K562 (cell line): ENCODE results near the gene PPP4R1. TPM values are rescaled to one million over a fixed set of nuclear protein-coding genes. Genes with fewer than 3 reads are reported as not detected.

ENCODE experiments used
- ATAC-seq: fragments of 200-7000 bp; cut with Tn5 transposase; 3 replicates; pipeline ENCODE4 v1.9.1; 2020; ENCODE audit warnings: moderate library complexity
- BruUV-seq: library from RNA; stranded (reverse); fragments of 400-500 nt; replicated peaks from 2 replicates; lab custom pipeline; 2021; lab: Mats Ljungman, UMichigan
- CTCF ChIA-PET: fragments of 300-600 bp; formaldehyde crosslinking; extraction: SDS; loops from one replicate; lab custom pipeline; 2021; ENCODE audit warnings: low intra/inter-chr PET ratio; lab: Yijun Ruan, JAX
- POLR2A ChIA-PET: fragments of 300-600, 350-650 bp; sonication (Branson Sonifier 250); formaldehyde crosslinking; extraction: SDS; loops from one replicate; lab custom pipeline; 2021; ENCODE audit warnings: antibody characterized with exemption, inconsistent platforms; lab: Yijun Ruan, JAX
- DNase-seq, 4 experiments: peaks; one replicate each; pipeline versions ENCODE4 v3.0.0 to v3.0.0-alpha.2; 2011 to 2018; ENCODE audit warnings: low spot score in 3 of 4, mixed read lengths in 3 of 4; ENCODE audit errors: extremely low read depth in 1 of 4
- FAIRE-seq: peaks from 2 replicates; lab custom pipeline; 2011; peaks lifted over from hg19 to GRCh38; lab: Jason Lieb, UNC
- H2AFZ ChIP-seq: 2 replicates; pipeline ENCODE4 v1.6.0; 2011; ENCODE audit warnings: low read depth, low read length, control low read depth, inconsistent platforms
- H3K27ac ChIP-seq: fragments of 200-600 bp; 3 replicates; pipeline ENCODE4 v1.8.0; 2011; ENCODE audit warnings: low read depth, mild to moderate bottlenecking, control low read depth, inconsistent platforms, low read length, moderate library complexity, mixed read lengths; ENCODE audit errors: extremely low read depth
- H3K27me3 ChIP-seq, 2 experiments: fragments of 300-600 bp in 1 of 2; 2 replicates in 1 of 2; 3 replicates in 1 of 2; pipeline versions ENCODE4 v1.6.0 to v1.8.0; 2011; ENCODE audit warnings: inconsistent platforms in 2 of 2, low read length in 2 of 2, mild to moderate bottlenecking in 1 of 2, mixed read lengths in 1 of 2, moderate library complexity in 1 of 2; ENCODE audit not compliant: control insufficient read depth in 2 of 2, insufficient read depth in 2 of 2
- H3K36me3 ChIP-seq: fragments of 300-600 bp; 3 replicates; pipeline ENCODE4 v1.8.0; 2011; ENCODE audit warnings: mild to moderate bottlenecking, low read length, inconsistent platforms; ENCODE audit not compliant: control insufficient read depth, insufficient read depth
- H3K4me1 ChIP-seq, 2 experiments: fragments of 200-600 bp in 1 of 2; replicated peaks in 1 of 2; 2 replicates in 1 of 2; 3 replicates in 1 of 2; pipeline versions ENCODE4 v1.5.1 to v1.8.0; 2011; ENCODE audit warnings: inconsistent platforms in 2 of 2, low read length in 2 of 2, mild to moderate bottlenecking in 1 of 2, mixed read lengths in 1 of 2, moderate library complexity in 1 of 2; ENCODE audit not compliant: control insufficient read depth in 2 of 2, insufficient read depth in 2 of 2
- H3K4me2 ChIP-seq: 2 replicates; pipeline ENCODE4 v1.6.1; 2011; ENCODE audit warnings: low read length, control low read depth, inconsistent platforms, mixed read lengths; ENCODE audit not compliant: insufficient read depth
- H3K4me3 ChIP-seq: fragments of 200-600 bp; sonication (generic), shearing (Covaris generic); 2 replicates; pipeline ENCODE4 v1.5.1; 2016; ENCODE audit warnings: control low read depth, inconsistent platforms
- H3K79me2 ChIP-seq: fragments of 200-600 bp; 3 replicates; pipeline ENCODE4 v1.8.0; 2011; ENCODE audit warnings: low read length, inconsistent platforms; ENCODE audit not compliant: control insufficient read depth, insufficient read depth
- H3K9ac ChIP-seq, 2 experiments: 2 replicates each; pipeline versions ENCODE4 v1.6.0 to v1.6.1; 2011; ENCODE audit warnings: low read depth in 2 of 2, low read length in 2 of 2, control low read depth in 1 of 2, inconsistent platforms in 1 of 2, mild to moderate bottlenecking in 1 of 2, mixed read lengths in 1 of 2; ENCODE audit not compliant: insufficient read depth in 1 of 2
- H3K9me1 ChIP-seq: one replicate; pipeline ENCODE4 v1.6.0; 2011; ENCODE audit warnings: inconsistent platforms, mild to moderate bottlenecking, low read length, moderate library complexity; ENCODE audit not compliant: control insufficient read depth, insufficient read depth
- H3K9me3 ChIP-seq: replicated peaks from 2 replicates; pipeline ENCODE4 v1.5.1; 2011; ENCODE audit warnings: low read depth, low read length, inconsistent platforms; ENCODE audit not compliant: control insufficient read depth, insufficient read depth
- H4K20me1 ChIP-seq: replicated peaks from 2 replicates; pipeline ENCODE4 v1.6.1; 2011; ENCODE audit warnings: low read length, inconsistent platforms, mixed read lengths; ENCODE audit not compliant: control insufficient read depth, insufficient read depth
- COPS2 ChIP-seq: fragments of 450-650 bp; conservative IDR thresholded peaks from 2 replicates; pipeline ENCODE4 v1.6.1; 2016; ENCODE audit warnings: mild to moderate bottlenecking, moderate library complexity
- CTBP1 ChIP-seq: fragments of 450-650 bp; IDR thresholded peaks from 2 replicates; pipeline ENCODE4 v1.6.1; 2016; ENCODE audit warnings: borderline replicate concordance
- FOXJ3 ChIP-seq: sonication (generic); formaldehyde crosslinking; IDR thresholded peaks from 2 replicates; pipeline ENCODE4 v1.4.0; 2020; ENCODE audit warnings: mild to moderate bottlenecking, missing genetic modification reagents
- IFI16 ChIP-seq: fragments of 250-450 bp; sonication (Bioruptor Pico); IDR thresholded peaks from 2 replicates; pipeline ENCODE4 v2.1.2; 2022; ENCODE audit warnings: mild to moderate bottlenecking, inconsistent platforms
- NEUROD1 ChIP-seq: fragments of 150-350 bp; IDR thresholded peaks from 2 replicates; pipeline ENCODE4 v1.6.1; 2014; ENCODE audit warnings: borderline replicate concordance, low read length, low read depth; ENCODE audit not compliant: partially characterized antibody
- SRSF1 ChIP-seq: fragments of 200-400 bp; formaldehyde crosslinking; IDR thresholded peaks from 2 replicates; pipeline ENCODE4 v1.6.1; 2017; ENCODE audit warnings: mild to moderate bottlenecking, low read depth, low read length, moderate library complexity
- SRSF7 ChIP-seq: fragments of 200-400 bp; formaldehyde crosslinking; optimal IDR thresholded peaks from 2 replicates; pipeline ENCODE3; 2017; ENCODE audit warnings: mild to moderate bottlenecking, low read depth, low read length
- ZNF785 ChIP-seq: fragments of 250-450 bp; sonication (Bioruptor Pico); IDR thresholded peaks from 2 replicates; pipeline ENCODE4 v1.4.0; 2020; ENCODE audit warnings: mild to moderate bottlenecking
- WGBS: fragments of 100-300 bp; shearing (Covaris generic); methylation state at CpG from one replicate; pipeline ENCODE4 v1.1.6; 2016; ENCODE audit warnings: low coverage, mixed read lengths; ENCODE audit not compliant: insufficient coverage; ENCODE audit errors: missing lambda C conversion rate; 5-methylcytosine and 5-hydroxymethylcytosine counted together
- in situ Hi-C: fragments of 300-500 bp; cut with MboI; formaldehyde crosslinking; loops from 4 replicates; pipeline ENCODE4 v1.15.0; 2018; ENCODE audit warnings: inconsistent platforms, mixed read lengths
- intact Hi-C: fragments of 100-400 bp; cut with micrococcal nuclease; formaldehyde crosslinking; loops from 2 replicates; pipeline ENCODE4 v1.14.2; 2022
- polyA plus RNA-seq, 8 experiments: library from polyadenylated mRNA; depleted of rRNA in 4 of 8; stranded (reverse) in 5 of 8; unstranded in 3 of 8; fragments of >200 nt; fragmentation: Nextera tagmentation in 2 of 8; fragmentation: Illumina TruSeq in 1 of 8; extraction: Ambion mirVana in 2 of 8; extraction: Trizol in 1 of 8; gene quantifications; 2 replicates each; pipeline versions ENCODE4 v1.2.1 to v1.2.3, GENCODE V29; 2011 to 2014; ENCODE audit warnings: inconsistent platforms in 1 of 8, missing spikeins in 1 of 8
- total RNA-seq, 7 experiments: library from RNA; depleted of rRNA in 6 of 7; stranded (reverse); fragments of >200 nt in 6 of 7; fragmentation: Illumina TruSeq in 2 of 7; extraction: Trizol in 2 of 7; gene quantifications; 2 replicates each; pipeline versions ENCODE4 v1.2.1 to v1.2.3, GENCODE V29; 2011 to 2021; ENCODE audit warnings: low replicate concordance in 1 of 7
- TF ChIP-seq, protein P1 (sequence below): fragments of 450-650 bp; IDR thresholded peaks from 2 replicates; pipeline ENCODE4 v1.6.1; 2016; ENCODE audit warnings: antibody characterized with exemption
- TF ChIP-seq, protein P2 (sequence below): sonication (generic); formaldehyde crosslinking; IDR thresholded peaks from 2 replicates; pipeline ENCODE4 v1.8.0; 2022; ENCODE audit warnings: mild to moderate bottlenecking, missing genetic modification reagents
- TF ChIP-seq, protein P3 (sequence below): fragments of 250-450 bp; sonication (Bioruptor Pico); IDR thresholded peaks from 2 replicates; pipeline ENCODE4 v1.5.0; 2020; ENCODE audit warnings: mild to moderate bottlenecking, borderline replicate concordance

PPP4R1 gene
- total and polyA plus RNA-seq, 9 of the 15 experiments (the other 6 are each of a cell fraction or from before 2014, with no cell fraction given) = 23.5 to 136 (median 84.5) TPM

DNA sequence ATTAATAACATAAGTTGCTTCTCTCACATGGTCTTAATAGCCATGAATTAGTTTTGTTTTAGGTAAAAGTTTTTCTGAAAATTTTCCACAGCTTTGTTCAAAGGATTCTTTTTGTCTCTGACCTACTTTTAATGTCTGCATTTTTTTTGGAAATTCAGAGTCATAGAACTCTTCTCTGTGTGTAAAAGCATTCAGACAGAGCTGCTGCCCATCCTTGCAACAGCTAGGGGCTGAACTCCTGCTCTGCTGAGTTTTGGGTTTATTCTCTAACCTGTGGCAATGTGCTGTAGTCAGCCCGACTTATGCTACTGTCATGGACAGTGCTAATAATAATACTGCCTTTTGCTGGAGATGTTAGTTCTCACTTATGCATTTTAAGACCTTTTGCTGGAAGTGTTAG lies 95.0 kb downstream of the PPP4R1 start:
- ATAC-seq (no peak), FAIRE-seq (no peak), DNase-seq (no peak)
- Histone ChIP-seq H3K27me3 (no peaks in the 10 kb centered on the region), H3K9me1 (no peaks in the 10 kb centered on the region), H2AFZ (no peak overlapping the region), H3K4me1 (no peaks in the 10 kb centered on the region), H3K9me3 (no peaks in the 10 kb centered on the region), H3K9ac (no peak overlapping the region), H3K79me2 (peaks cover 20% of the 10 kb centered on the region; the same call in 2 of the 3 replicates), H3K27ac (no peak overlapping the region), H3K4me2 (no peak overlapping the region), H4K20me1 (no peaks in the 10 kb centered on the region), H3K4me3 (no peak overlapping the region), H3K36me3 (peaks cover 67% of the 10 kb centered on the region)
- ChIA-PET CTCF (no interaction called here), POLR2A (interaction anchor here (1.4 kb wide), 1 partner anchor 10 kb away, joined by 3 read pairs; no protein-coding TSS in a partner anchor)
- no TSS peak for BruUV-seq
- TF ChIP-seq ZNF785 (CRISPR knock-in tag) = no peak
- no peak for TF ChIP-seq SRSF1
- TF ChIP-seq, protein P1, sequence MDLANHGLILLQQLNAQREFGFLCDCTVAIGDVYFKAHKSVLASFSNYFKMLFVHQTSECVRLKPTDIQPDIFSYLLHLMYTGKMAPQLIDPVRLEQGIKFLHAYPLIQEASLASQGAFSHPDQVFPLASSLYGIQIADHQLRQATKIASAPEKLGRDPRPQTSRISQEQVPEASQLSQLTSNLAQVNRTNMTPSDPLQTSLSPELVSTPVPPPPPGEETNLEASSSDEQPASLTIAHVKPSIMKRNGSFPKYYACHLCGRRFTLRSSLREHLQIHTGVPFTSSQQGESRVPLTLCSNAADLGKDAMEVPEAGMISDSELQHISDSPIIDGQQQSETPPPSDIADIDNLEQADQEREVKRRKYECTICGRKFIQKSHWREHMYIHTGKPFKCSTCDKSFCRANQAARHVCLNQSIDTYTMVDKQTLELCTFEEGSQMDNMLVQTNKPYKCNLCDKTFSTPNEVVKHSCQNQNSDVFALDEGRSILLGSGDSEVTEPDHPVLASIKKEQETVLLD = no peak
- TF ChIP-seq COPS2 = no peak
- TF ChIP-seq, protein P2, sequence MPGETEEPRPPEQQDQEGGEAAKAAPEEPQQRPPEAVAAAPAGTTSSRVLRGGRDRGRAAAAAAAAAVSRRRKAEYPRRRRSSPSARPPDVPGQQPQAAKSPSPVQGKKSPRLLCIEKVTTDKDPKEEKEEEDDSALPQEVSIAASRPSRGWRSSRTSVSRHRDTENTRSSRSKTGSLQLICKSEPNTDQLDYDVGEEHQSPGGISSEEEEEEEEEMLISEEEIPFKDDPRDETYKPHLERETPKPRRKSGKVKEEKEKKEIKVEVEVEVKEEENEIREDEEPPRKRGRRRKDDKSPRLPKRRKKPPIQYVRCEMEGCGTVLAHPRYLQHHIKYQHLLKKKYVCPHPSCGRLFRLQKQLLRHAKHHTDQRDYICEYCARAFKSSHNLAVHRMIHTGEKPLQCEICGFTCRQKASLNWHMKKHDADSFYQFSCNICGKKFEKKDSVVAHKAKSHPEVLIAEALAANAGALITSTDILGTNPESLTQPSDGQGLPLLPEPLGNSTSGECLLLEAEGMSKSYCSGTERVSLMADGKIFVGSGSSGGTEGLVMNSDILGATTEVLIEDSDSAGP = no peak
- TF ChIP-seq, protein P3, sequence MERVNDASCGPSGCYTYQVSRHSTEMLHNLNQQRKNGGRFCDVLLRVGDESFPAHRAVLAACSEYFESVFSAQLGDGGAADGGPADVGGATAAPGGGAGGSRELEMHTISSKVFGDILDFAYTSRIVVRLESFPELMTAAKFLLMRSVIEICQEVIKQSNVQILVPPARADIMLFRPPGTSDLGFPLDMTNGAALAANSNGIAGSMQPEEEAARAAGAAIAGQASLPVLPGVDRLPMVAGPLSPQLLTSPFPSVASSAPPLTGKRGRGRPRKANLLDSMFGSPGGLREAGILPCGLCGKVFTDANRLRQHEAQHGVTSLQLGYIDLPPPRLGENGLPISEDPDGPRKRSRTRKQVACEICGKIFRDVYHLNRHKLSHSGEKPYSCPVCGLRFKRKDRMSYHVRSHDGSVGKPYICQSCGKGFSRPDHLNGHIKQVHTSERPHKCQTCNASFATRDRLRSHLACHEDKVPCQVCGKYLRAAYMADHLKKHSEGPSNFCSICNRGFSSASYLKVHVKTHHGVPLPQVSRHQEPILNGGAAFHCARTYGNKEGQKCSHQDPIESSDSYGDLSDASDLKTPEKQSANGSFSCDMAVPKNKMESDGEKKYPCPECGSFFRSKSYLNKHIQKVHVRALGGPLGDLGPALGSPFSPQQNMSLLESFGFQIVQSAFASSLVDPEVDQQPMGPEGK (CRISPR knock-in tag) = no peak
- no peak for TF ChIP-seq IFI16 (CRISPR knock-in tag)
- no peak for TF ChIP-seq CTBP1
- no peak for TF ChIP-seq SRSF7
- no peak for TF ChIP-seq FOXJ3 (CRISPR knock-in tag)
- TF ChIP-seq NEUROD1 = no peak
- intact Hi-C loops (loop anchor here (10.0 kb wide), 1 partner anchor 375 kb away; no protein-coding TSS in a partner anchor), in situ Hi-C loops (loop anchor here (25.0 kb wide), 1 partner anchor 857 kb away; no protein-coding TSS in a partner anchor)
- WGBS = 94% methylated on average over 1 of the region's 1 CpG
